Esophagus squamous epithelium (tissue), 4 donors: ENCODE results near the gene PDZD11.

ENCODE experiments used
- CTCF ChIP-seq, 6 experiments: fragments of 450-650 bp in 4 of 6; fragments of 200-600 bp in 2 of 6; sonication (generic) in 2 of 6; IDR thresholded peaks; one replicate each; pipeline ENCODE4 v1.5.1; 2016 to 2019; ENCODE audit warnings: antibody characterized with exemption in 6 of 6, mild to moderate bottlenecking in 4 of 6, moderate library complexity in 4 of 6
- POLR2A ChIP-seq, 4 donors: fragments of 450-650 bp; IDR thresholded peaks; one replicate each; pipeline ENCODE4 v1.6.1; 2017; ENCODE audit warnings: antibody characterized with exemption in 4 of 4, mild to moderate bottlenecking in 4 of 4, moderate library complexity in 3 of 4

DNA sequence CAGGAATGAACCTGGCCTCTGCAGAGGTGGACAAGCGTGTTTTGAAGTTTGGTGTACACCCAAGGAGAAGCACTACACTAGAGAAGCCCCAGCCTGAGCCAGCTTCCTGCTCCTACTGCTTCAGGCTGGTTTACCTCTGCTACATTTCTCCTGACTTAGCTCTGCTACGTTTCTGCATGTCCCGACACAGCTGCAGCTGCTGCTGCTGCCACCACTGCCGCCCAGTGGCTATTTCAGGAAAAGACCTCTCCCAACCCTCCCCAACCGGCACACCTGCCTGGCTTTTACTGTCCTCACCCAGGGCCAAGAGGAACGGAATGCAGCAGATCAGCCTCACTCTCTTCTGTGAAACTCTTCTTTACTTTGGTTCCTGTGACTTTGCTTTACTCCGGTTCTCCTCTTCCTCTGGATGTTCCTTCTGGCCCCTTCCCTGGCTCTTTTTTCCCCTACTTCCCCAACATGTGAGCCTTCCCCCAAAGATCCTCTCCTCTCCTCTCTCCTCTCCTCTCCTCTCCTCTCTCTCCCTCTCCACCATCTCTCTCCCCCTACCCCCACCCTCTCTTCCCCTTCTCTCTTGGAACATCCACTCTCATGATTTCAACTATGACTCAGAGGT is 26.7 kb downstream of the PDZD11 start:
- TF ChIP-seq CTCF (IDR thresholded peaks at IDR 0.05) (peak in 5 of 6 experiments; percentile 34 to 73 (median 54)), POLR2A (IDR thresholded peaks at IDR 0.05) (no peak)
